Activated naive CD4-positive, alpha-beta T cell treated with anti-CD3 and anti-CD28 coated beads for 36 hours (primary cell): ENCODE data around the gene PSMD9. TPM values are rescaled to one million over a fixed set of nuclear protein-coding genes. Genes with fewer than 3 reads are reported as not detected.

ENCODE experiments used
- CTCF ChIA-PET: fragments of 350-600 bp; sonication (Branson Sonifier 250); formaldehyde crosslinking; loops from one replicate; lab custom pipeline; 2021; ENCODE audit warnings: antibody characterized with exemption; lab: Charles Lee
- DNase-seq: peaks from one replicate; pipeline ENCODE4 v3.0.0-alpha.2; 2020
- H3K27ac Mint-ChIP-seq: one replicate; pipeline ENCODE4 v1.8.0; 2021; ENCODE audit warnings: mild to moderate bottlenecking, mixed read lengths
- H3K27me3 Mint-ChIP-seq: one replicate; pipeline ENCODE4 v1.8.0; 2021; ENCODE audit warnings: low read depth, mixed read lengths
- H3K36me3 Mint-ChIP-seq: one replicate; pipeline ENCODE4 v1.8.0; 2021; ENCODE audit warnings: low read depth, mixed read lengths
- H3K4me1 Mint-ChIP-seq: one replicate; pipeline ENCODE4 v1.8.0; 2021; ENCODE audit warnings: low read depth, mixed read lengths
- H3K4me3 Mint-ChIP-seq: one replicate; pipeline ENCODE4 v1.8.0; 2021; ENCODE audit warnings: mild to moderate bottlenecking, moderate library complexity, mixed read lengths
- H3K9me3 Mint-ChIP-seq: one replicate; pipeline ENCODE4 v1.8.0; 2021; ENCODE audit warnings: mixed read lengths
- intact Hi-C: fragments of 100-400 bp; cut with micrococcal nuclease; formaldehyde crosslinking; loops from one replicate; pipeline ENCODE4 v1.15.1; 2023
- total RNA-seq, 2 experiments: library from RNA; stranded (reverse); gene quantifications; one replicate each; pipeline ENCODE4 v1.2.3, GENCODE V29; 2021

PSMD9 gene
- total RNA-seq, 2 experiments from 2014 or later, result 56.6 to 60.6 TPM

DNA sequence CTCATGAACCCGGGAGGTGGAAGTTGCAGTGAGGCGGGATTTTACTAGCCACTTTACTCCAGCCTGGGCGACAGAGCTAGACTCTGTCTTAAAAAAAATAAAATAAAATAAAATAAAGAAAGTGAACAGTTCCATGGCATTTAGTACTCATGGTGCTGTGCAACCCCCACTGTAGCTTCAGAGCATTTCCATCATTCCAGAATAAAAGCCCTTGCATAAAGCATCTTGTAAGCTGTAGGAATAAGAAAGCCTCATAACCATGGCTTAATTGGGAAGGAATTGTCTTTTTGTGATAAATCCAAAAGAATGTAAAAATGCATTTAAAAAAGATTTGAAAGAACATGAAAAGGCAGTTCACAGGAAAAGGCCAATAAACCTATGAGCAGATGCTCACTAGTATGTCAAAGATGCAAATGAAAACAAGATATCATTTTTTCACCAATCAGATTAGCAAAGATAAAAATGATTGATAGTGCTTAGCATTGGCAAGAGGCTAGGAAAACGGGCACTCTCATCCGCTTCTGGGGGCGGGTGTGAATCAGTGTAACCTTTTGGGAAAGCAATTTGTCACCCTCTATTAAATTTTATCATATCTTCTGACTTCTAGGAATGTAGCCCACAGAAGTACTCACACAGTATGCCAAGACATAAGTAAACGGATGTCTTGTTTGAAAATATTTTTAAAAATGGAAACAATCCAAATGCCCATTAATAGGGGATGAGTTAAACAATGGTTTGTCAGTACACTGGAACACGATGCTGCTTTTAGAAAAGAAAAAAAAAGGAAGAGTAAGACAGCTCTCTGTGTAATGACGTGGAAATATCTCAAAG is 76.4 kb downstream of the PSMD9 start:
- no peak overlapping the region for H3K4me3 Mint-ChIP-seq
- no peaks in the 10 kb centered on the region for H3K4me1 Mint-ChIP-seq
- intact Hi-C loops, result no loop called here
- H3K36me3 Mint-ChIP-seq, result no peaks in the 10 kb centered on the region
- H3K9me3 Mint-ChIP-seq, result no peaks in the 10 kb centered on the region
- no peaks in the 10 kb centered on the region for H3K27me3 Mint-ChIP-seq
- CTCF ChIA-PET, result no interaction called here
- no peak for DNase-seq
- H3K27ac Mint-ChIP-seq, result no peak overlapping the region

GRCh38 chr12:121966959-121967358 is 78.4 kb downstream of the PSMD9 start:
- Mint-ChIP-seq H3K27me3 (no peaks in the 10 kb centered on the region), H3K4me1 (no peaks in the 10 kb centered on the region), H3K9me3 (peaks cover under 1% of the 10 kb centered on the region), H3K4me3 (no peak overlapping the region), H3K27ac (no peak overlapping the region), H3K36me3 (peaks cover under 1% of the 10 kb centered on the region)
- intact Hi-C loops, result no loop called here
- no peak for DNase-seq
- CTCF ChIA-PET, result no interaction called here

Other genes with a start within 250 kb of the PSMD9 start
- 1 to 10 TPM; 2.6 to 2.9 TPM for gene MORN3, start 219.1 kb upstream of the PSMD9 start, total RNA-seq
- gene TMEM120B, start 176.0 kb upstream of the PSMD9 start, total RNA-seq, result 1 to 10 TPM; 5.5 to 6.3 TPM
- 10 to 100 TPM; 64.4 to 67.5 TPM for gene RHOF, start 95.1 kb upstream of the PSMD9 start, total RNA-seq
- 1 to 10 TPM; 8.2 to 8.3 TPM for gene SETD1B, start 84.8 kb upstream of the PSMD9 start, total RNA-seq
- not detected for gene HPD, start 29.9 kb upstream of the PSMD9 start, total RNA-seq
- under 1 TPM; 0.20 to 0.62 TPM for gene CFAP251, start 29.8 kb downstream of the PSMD9 start, total RNA-seq
- 1 to 10 TPM; 6.1 to 6.2 TPM for gene BCL7A, start 133.1 kb downstream of the PSMD9 start, total RNA-seq
- 10 to 100 TPM; 18.8 to 22.0 TPM for gene MLXIP, start 190.0 kb downstream of the PSMD9 start, total RNA-seq